Activated gamma-delta T cell (primary cell): ENCODE measurements around the gene KCNMA1.

Experiments used
- DNase-seq: peaks from one replicate; lab custom pipeline; 2025; lab: John Stamatoyannopoulos, UW

KCNMA1 gene

DNA sequence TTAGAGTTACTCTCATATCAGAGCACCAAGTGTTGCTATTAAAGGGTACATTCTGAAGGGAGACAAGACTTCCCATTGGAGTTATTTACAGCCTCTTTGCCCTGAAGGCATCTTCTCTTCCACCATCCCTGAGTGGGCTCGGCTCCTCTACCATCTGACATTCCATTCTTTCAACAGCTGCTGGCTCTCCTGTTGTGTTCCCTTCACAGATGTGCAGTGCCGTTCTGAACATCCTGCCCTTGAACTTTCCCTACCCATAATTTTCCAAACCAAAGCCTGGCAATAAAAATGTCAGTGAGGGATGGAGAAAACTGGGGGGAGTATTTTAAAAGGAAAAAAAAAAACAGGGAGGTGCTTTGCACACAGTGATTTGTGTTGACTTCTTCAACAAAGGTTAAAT lies 392.9 kb downstream of the KCNMA1 start:
- no peak for DNase-seq

DNA sequence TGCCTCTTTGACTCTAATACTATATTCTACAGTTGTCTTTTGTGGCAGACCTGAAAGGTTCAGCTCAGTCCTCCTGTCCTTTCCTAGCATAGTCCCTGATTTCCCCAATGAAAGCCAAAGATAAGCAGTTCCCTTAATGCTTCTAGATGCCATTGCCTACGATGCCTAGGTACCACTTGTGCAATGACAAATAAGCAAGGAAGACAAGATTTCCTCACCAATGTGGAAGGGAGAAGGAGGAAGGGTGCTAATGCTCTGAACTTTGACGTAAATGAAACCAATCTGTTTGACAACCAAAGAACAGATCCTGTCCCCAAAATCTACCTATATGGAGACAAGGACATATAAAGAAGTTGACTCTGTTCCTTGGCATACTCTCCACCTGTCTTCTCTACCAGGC lies 393.3 kb downstream of the KCNMA1 start:
- DNase-seq = no peak

DNA sequence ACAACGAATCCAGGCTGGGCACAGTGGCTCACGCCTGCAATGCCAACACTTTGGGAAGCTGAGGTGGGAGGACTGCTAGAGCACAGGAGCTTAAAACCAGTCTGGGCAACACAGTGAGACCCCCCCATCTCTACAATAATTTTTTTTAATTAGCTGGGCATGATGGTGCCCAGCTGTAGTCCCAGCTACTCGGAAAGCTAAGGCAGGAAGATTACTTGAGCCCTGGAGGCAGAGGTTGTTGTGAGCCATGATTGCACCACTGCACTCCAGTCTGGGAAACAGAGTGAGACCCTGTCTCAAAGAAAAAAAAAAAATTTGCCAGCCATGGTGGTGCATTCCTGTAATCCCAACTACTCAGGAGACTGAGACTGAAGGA lies 396.3 kb downstream of the KCNMA1 start:
- DNase-seq = no peak

DNA sequence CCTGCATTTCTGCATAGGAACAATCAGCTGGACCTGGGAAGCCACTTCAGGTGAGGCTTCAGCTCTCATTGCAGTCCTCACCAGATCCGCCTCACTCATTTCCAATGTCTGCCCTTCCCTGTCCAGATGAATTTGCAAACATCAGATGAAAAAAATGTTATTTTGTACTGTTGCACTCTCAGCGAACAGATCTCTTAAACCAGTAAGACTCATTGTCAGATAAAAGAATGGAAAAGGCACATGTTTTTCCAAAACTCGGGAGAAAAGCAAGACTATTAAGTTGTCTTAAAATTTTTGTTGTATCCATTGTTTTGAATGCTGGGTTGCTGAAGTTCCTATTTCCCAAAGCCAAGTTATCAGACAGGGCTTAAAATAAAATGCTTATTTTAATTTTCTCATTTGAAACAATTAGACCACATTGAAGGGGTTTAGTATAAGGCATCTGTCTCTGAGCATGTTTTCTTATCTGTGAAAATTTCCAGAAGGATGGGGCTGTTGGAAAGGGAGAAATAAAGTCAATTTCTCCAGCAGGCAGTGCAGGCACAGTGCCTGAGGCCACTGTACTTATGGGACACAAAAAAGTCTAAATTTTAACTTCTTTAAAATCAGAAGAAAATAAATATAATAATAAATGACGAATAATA lies 396.8 kb downstream of the KCNMA1 start:
- no peak for DNase-seq

DNA sequence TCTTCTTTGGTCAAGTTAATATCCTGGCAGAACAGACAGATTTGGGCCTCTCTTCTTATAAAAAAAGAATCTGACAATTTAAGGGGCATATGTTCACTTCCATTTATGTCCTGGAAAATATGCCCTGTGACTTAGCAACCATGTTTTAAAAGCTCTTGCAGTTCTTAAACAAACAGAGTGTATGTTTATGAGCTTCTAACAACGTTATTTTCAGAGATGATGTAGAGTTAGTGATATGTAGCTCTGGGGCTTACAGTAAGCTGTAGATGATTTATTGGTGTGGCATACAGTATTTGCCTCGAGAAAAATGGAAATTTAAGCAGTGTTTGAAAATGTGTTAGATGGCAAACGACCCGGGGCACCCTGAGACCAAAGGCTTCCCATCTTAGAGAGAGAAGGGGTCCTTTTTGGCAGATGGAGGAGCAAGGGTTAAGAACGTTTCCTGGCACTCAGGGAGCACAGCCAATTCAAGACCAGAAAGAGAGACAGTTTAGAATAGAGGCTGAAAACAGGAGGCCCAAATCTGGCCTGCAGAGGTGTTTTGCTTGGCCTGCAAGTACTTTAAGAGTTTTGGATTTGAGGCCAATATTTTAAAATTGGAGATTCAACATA lies 397.5 kb downstream of the KCNMA1 start:
- no peak for DNase-seq

DNA sequence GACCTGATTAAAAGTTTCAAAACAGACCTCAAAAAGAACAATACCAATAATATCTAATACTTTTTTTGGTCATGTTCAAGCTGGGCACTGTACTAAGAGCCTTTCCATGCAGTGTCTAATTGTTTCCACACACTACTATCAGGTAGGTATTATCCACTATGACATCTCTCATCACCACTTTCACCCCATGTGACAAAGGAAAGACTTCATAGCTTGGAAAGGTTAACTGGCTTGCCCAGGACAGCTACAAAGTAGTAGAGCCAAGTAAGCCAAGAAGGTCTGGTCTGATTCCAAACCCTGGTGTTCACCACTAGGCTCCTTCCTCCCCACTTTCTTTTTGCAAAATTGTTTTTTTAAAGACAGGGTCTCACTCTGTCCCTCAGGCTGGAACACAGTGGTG lies 400.5 kb downstream of the KCNMA1 start:
- DNase-seq = no peak

DNA sequence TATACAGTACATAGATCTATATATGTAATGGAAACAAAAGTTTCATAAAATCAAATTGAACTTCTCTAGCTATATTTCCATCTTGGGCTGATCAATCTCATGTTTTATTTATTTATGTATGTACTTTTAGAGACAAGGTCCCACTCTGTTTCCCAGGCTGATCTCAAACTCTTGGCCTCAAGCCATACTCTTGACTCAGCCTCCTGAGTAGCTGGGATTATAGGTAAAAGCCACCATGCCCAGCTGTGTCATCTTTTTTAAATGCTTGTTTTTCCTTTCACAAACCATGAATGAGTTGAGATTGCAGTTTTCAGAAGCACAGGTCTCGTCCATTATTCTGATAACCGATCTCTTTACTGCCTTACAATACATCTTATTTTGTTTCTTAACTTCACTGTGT lies 400.9 kb downstream of the KCNMA1 start:
- DNase-seq = no peak

DNA sequence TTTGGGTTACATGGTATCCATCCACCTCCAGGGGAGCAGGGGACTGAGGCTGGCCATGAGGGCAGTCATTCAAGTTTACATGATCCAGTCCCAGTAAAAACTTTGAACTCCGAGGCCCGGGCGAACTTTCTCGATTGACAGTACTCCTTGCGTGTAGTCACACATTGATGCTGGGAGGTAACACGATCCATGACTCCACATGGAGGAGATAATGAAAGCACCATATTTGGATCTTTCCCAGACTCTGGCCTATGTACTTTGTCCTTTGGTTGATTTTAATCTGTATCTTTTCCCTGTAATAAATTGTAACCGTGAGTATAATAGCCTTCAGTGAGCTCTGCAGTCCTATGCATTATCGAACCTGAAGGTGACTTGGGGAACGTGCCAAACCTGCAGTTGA lies 401.6 kb downstream of the KCNMA1 start:
- DNase-seq = no peak

DNA sequence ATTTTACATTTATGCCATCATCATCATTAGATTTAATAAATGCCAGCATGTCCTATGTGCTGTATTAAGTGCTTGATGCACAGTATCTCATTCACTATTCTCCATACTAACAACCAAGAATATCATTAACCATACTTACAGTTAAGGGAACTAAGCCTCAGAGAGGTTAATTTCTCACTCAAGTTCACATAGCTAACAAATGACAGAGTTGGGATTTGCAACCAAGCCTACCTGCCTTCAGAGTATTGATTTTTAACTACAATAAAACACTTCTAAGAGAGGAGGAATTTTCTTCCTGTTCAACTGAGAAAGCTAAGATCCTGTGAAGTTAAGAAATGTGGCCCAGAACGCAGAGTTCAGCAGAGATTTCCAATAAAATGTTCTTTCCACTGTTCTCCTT lies 403.0 kb downstream of the KCNMA1 start:
- DNase-seq = no peak

DNA sequence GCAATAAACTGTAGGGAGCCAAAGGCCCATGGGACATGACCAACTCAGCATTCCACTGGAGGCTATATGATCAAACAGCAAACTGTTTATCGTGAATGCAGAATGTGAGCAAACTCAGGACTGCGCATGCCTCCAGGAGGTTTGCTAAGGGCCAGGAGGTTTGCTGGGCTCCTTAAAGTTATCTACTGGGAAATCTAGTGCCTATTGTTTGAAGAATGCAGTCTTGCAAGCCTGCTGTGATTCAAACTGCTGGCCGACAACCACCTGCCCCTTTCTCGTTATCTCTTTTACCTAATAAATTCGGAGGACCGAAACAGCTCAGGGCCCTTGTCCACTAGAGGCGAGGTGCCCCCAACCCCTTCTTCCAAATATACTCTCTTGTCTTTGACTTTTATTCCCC lies 404.1 kb downstream of the KCNMA1 start:
- no peak for DNase-seq

DNA sequence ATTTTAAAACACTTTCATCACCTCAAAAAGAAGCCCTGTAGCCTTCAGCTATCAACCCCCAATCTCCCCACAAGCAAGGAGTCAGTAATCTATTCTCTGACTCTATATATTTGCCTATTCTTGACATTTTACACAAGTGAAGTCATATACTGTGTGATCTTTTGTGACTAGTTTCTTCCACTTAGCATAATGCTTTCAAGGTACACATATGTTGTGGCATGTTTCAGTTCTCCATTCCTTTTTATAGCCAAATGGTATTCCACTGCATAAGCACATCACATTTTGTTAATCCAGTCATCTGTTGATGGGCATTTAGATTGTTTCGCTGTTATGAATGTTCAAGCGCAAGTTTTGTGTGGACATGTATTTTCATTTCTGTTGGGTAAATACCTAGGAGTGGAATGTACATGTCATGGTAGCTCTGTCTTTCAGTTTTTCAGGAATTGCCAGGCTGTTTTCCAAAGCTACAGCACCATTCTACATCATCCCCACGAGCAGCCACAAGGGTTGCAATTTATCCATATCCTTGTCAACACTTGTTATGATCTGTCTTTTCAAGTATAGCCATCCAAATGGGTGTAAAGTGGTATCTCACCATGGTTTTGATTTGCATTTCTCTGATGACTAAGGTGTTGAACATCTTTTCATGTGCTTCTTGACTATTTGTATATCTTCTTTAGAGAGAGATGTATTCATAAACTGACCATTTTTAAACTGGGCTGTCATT lies 405.6 kb downstream of the KCNMA1 start:
- no peak for DNase-seq

DNA sequence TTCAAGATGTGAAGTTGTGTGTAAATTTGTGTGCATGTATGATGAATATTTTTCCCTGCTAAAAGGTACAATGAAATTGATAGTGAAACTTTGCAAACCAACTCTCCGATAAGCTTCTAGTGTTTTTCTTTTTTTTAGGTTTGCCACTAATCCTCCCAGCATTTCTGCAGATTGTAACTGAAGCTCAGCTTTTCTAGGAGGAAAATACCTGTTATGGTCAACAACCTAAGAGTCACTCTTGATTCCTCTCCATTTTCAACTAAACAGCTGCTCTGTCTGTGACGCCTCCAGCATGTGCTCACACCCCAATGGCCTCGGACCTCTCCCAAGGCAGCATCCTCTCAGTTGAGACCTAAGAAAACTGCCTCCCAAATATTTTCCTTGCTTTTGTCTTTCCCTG lies 406.2 kb downstream of the KCNMA1 start:
- DNase-seq = no peak

DNA sequence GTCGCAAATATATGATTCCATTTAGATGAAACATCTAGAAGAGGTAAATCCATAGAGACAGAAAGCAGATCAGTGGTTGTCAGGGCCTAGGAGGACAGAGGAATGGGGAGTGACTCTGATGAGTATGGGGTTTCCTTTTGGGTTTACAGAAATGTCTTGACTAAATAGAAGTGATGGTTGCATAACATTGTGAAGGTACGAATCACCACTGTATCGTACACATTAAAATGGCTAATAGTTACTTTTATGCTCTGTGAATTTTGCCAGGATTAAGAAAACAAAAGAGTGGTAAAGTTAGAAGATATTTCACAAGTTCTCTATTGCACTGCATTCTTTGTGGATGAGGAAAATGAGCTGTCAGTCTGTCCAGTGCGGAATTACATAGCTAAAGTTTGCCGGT lies 407.4 kb downstream of the KCNMA1 start:
- no peak for DNase-seq

DNA sequence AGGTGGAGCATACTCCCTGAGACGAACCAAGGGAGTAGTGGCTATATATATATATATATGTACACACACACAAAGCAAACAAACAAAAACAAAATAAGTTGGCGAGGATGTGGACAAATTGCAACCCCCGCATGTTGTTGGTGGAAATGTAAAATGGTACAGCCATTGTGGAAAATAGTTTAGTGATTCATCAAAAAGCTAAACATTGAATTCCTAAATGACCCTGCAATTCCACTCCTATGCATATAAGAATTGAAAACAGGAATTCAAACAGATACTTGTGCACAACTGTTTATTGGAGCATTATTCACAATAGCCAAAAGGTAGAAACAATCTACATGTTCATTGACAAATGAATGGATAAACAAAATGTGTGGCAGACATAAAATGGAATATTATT lies 407.9 kb downstream of the KCNMA1 start:
- no peak for DNase-seq

DNA sequence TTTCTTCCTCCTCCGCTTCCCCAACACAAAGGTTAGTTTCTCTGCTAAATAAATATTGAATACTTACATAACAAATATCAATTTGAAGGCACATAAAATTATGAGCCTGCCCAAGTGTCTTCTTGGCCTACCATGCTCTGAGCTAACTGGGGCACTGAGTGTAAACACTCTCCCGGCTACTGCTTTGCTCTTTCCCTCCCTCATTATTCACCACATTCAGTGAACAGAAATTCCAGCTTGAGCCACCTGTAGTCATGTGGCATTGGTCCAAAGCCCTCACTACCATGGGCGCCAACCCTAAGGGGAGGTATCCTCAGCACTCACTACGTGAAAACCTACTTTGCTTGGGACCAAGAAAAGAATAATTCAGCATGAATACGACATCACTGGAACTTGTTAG lies 409.0 kb downstream of the KCNMA1 start:
- DNase-seq = no peak

DNA sequence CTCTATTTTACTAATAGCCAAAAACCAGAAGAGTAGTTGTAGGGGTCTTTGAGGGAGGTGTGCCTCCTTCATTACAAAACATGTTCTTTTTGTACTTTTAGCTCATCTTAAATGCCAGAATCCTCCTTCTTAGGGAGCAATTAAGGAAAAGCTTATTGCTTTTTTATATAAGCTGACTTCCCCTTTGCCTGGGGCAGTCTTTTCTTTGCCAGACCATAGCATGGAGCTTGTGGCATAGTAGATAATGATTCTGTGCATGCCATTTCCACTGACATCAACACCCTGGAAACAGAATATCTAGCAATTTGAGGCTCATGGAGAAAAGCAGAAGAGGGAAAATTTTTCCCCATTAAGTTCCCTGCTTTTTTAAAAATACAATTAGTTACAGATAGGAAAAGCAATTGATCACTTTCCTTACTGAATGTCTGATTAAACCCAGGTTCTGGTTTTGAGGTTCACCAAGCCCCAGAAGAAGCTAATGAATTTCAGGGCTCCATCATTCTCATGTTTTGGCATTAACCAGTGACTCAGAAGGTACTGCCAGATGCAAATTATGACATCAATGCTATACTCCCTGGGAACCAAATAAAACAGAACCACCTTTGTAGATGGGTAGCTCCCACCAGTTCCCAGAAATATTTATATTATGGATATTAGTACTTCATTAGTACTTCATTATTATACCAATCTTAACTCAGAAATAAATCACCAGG lies 410.6 kb downstream of the KCNMA1 start:
- DNase-seq = no peak

DNA sequence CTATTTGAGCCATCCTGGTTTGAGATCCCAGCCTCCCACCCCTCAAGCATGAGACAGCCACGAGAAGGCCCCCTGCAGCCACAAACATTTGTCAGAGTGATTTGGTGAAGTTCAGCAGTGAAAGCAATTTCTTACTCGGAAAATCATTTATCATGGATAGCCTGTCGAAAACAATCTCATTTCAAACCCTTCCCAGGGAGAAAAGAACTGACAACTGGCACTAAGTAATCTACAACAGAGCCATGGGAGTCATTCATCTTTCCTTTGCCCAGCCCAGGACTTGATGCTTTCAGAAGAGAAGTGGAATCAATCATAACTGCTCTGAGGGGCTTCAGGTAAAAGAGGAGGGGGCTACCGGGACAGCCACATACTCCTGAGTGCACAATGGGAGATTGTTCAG lies 411.2 kb downstream of the KCNMA1 start:
- DNase-seq = no peak

DNA sequence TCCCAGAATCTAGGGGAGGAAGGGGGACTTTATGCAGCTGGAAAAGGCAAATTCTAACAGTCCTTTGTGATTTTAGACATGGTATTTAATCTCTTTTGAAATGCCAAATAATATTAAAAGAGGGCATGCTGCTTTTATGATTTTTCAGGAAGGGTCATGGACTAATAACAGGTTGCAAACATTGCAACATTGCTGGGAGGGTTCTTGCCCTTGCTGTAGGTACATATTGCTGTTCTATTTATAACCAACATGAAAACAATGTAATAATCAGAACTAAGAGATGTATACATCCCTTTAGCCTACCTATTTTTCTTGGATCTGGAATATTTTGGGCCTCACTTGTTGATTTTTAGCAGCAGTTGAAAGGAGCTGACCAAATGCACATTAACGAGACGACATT lies 411.6 kb downstream of the KCNMA1 start:
- no peak for DNase-seq

DNA sequence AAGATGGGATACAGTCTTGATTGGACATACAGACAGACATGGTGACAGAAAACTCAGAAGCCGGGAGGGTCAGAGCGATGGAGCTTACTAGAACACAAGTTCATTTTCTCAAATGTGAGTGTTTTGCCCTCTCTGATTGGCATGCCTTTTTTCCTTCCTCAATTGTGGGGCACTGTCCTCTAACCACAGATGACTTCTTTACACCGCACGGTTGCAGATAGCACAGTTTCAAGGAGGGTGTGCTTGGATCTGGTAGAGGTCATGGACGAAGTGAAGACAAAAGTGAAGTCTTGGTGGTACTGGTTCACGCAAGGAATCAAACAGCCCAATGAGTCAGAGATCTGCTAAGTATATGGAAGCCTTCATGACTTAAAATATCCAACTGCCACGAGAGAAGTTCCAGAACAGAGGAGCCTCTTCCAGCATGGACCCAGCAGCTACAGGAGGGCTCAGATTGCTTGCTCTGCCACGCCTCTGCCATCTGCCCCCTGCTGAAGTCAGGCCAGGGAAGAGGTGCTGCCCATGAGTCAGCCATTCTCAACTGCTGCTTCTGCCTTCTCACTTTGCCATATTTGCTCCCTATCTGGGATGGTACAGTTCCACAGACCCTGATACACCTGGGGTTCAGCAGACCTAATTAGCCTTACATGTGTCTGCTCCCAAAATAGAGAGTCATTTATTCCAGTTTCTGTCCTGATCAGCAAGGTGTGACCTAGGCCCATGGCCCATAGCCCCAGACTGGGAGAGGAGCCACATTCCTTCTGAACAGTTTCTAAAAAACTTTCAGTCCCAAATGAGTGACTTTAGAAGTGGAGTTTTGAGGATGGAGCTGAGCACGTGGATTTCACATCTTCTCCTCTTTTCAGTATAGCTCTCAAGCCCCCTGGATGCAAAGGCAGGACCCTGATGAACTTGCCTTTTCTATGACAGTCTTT lies 413.8 kb downstream of the KCNMA1 start:
- DNase-seq = no peak

DNA sequence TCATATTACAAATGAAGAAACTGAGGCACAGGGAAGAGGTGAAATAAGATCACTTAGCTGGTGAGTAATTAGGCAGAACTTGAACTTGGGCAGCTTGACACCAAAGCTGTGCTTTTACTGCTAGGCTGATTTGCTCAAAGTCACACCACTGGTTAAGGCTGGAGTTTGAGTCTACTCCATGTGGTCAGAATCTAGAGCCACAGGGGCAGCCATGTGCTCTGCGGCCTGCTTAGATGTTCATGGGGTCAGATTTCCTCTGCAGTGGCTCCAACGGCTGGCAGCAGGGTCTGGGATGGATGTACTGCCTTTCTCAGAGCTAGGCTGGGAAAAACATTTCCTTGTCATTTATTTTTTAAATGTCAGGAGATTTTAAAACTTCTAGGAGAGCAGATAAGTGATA lies 417.5 kb downstream of the KCNMA1 start:
- no peak for DNase-seq

DNA sequence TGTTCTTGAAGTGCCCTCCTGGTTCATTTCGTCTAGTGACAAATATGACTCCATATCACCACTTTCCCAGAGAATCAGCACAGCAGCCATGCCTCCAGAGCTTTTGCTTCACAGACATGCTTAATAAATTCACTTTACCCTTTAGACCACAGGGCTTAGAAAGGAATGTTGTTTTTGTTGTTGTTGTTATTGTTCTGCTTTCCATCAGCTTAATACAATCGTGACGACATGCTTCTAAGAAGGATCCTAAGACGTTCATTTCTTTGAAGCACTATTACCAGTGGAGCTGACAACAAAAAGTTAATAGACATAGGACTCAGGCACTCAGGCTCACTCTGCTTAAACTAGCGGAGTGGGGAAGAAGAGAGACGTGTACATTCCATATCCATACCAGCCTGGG lies 418.6 kb downstream of the KCNMA1 start:
- no peak for DNase-seq

DNA sequence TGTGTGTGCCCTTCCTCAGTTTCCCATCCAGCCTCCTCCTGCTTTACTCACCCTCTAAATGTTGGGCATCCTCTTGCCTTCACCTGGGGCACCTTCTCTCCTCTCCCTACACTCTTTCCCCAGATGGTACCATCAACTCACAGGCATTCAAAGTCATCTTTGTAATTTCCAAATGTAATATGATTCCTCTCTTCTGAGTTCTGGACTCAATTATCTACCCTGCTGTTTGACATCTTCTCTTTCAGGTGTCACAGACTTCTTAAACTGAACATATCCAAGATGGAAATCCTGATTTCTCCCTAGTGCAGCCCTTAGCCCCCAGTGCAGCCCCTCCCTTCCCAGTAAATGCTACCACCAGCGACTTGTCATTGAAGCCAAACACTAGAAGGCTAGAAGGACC lies 422.8 kb downstream of the KCNMA1 start:
- DNase-seq = no peak
